HG03097 (cell line): ENCODE results near the gene CCDC80.
"Not testable (repeated sequence)": the region's sequence is repeated elsewhere in the genome, so short reads cannot be mapped to it uniquely, and the experiment has no call there.

ENCODE experiments used
- ATAC-seq: cut with Tn5 transposase; IDR thresholded peaks from one replicate; pipeline ENCODE4 v1.9.1; 2021; ENCODE audit not compliant: unreplicated experiment, low FRiP score

Gene CCDC80

DNA sequence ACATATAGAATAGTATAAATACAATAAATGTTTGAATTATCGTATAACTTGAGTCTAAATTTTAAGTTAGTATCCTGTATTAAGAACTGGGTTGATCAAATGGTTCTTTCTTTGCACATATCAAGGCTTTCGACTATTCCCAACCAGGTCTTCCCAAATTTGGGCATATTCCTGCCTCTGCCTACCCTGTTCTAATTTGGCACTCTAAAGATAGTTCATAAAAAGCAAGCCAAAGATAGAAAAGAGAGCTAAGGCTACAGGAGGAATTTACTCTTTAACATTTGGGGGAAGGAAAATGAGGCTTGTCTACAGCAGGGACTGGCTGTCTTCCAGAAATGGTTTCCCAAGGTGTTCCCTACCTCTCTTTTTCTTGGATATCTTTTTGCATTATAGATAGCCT, 43.0 kb downstream of the CCDC80 start:
- ATAC-seq = no peak

DNA sequence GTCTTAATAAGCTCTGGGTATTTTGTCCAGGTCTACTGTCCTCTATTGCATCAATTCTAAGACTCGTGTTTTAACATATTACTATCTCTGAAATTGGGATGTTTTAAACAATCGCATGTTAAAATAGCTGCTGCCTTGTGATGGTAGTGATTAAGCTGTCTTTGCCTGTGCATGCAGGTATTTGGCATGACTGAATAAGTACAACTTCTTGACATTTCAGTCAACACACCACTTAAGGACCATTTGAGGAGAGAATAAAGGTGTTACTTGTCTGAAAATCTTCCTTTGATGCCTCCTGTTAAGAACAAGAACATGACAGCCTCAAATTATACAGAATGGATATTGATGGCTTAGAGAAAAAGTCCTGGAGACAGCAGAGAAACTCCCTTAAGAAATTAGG, 46.1 kb downstream of the CCDC80 start:
- no peak for ATAC-seq

DNA sequence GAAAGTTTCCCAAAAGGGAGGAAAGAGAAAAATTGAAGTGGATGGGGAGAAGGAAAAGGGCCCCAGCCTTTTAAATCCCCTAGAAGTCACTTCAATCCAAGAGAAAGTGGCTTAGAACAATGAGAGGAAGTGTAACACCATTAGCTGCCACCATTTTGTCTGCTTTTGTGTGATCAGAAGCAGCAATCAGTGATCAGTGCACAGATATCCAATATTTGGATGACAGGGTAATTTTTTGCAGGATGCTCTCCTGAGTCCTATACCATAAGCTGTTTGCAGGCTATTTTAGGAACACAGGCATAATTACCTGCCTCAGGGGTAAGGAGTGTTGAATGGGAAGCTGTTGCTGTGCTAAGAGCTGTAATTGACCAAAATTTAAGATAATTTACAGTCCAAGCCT, 47.7 kb downstream of the CCDC80 start:
- ATAC-seq = no peak

DNA sequence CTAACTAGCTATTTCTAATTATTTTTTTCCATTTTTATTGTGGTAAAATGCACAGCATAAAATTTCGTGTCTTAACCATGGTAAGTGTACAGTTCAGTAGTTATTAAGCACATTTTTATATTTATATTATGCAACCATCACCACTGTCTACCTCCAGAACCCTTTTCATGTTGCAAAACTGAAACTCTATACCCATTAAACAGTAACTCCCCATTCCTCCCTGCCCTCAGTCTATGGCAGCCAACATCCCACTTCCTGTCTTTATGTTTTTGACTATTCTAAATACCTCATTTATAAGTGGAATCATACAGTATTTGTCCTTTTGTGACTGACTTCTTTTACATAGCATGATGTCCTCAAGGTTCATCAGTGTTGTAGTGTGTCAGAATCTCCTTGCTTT, 53.6 kb downstream of the CCDC80 start:
- ATAC-seq = no peak

DNA sequence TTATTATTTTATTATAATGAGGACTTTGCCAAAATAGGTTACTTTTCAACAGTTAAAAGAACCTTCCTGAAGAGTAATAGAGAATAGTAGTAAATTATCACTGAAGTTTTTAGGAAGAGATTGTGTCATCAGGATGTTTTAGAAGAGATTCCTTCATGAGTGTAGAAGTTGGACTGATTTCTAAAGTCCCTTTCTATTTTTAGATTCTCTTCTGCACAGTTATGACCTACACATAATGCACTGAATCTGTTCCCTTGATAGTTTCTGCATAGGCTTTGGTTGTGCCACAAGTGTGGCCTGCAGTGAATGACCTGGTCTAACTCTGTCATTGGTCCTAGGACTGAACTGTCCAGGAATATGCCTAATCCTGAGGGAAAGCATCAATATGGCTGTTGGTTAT, 55.2 kb downstream of the CCDC80 start:
- ATAC-seq = no peak

DNA sequence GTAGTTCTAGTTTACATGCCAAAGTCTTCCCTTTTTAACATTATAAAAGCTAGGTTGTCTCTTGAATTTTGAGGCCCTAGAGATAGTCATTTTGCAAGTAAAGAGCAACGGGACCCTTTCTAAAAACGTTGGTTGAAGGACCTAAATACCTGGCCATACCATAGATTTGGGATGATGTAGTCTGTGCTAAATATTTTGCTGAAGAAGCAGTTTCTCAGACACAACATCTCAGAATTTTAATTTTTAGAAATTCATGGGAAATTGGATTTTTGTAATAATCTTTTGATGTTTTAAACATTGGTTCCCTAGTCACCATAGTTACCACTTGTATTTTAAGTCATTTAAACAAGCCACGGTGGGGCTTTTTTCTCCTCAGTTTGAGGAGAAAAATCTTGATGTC, 57.8 kb downstream of the CCDC80 start:
- no peak for ATAC-seq

DNA sequence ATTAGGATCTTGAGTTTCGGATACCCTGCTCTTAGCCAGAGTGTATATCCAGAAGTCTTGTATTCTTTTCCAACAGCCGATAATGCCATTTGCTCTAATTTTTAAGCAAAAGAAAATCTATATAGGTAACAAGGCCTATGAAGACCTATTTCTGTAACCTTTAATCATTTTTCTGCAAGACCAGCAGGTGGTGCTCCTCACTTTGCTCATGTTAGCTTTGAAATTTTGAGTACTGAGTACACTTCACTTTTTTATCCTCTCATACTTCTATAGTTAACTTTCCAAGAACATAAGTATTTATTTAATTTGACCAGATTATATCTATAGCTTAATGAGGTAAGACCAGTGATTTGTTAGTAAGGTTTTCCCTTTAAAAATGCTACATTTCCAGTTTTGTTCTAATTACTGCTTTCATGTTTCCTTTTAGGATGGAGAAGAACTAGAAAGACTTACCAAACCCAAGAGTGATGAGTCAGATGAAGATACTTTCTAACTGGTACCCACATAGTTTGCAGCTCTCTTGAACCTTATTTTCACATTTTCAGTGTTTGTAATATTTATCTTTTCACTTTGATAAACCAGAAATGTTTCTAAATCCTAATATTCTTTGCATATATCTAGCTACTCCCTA, 58.6 kb downstream of the CCDC80 start:
- no peak for ATAC-seq

DNA sequence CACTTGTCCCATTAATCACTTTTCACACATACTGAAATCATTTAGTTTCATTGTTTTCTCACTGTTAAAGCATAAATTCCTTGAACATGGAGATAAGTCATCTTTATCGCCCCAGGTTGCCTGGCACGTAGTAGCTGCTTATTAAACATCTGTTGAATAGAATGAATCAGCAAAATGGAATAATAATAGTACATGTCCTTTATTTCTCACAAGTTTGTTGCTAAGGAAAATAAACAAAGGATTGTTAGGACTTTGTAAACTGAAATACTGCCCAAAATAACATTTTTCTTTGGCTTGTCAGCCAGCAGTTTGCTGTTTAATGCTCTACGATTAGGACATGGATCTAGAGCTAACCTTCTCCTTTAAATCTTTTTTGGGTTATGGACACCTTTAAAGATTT, 61.2 kb downstream of the CCDC80 start:
- ATAC-seq = no peak

DNA sequence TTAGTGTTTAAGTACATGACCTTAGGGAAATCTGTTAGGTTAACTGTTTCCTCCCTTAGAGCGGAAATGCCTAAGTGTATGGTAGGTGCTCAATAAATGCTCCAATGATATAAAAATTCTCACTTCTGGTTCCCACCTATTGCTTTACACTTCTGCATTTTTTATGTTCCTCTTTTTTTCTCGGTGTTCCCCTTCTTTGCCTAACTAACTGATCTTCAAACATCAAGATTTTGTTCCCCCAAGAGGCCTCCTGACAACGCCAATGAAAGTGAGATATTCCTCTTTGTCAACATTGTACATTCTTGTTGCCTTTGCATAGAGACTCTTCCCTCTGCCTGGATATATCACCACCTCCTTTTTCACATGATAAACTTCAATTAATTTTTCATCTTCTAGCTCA, 61.7 kb downstream of the CCDC80 start:
- no peak for ATAC-seq

DNA sequence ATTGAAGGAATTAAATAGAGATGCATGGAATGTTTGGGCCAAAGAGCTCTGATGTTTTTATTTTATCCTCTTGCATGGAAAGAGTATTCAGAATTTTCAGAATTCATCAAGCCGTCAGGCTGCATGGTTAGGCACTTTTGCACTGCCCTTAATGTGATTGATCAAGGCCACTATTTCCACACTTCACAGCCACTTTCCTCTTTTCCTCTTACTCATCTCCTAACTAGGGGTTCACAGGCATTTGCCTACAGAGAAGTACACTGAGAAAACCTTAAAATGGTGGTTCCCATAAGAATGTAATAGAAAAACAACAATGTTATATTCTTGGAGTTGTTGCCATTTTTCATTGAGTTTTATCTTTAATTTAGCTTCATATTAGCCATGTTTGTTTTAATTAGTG, 68.2 kb downstream of the CCDC80 start:
- ATAC-seq = no peak

DNA sequence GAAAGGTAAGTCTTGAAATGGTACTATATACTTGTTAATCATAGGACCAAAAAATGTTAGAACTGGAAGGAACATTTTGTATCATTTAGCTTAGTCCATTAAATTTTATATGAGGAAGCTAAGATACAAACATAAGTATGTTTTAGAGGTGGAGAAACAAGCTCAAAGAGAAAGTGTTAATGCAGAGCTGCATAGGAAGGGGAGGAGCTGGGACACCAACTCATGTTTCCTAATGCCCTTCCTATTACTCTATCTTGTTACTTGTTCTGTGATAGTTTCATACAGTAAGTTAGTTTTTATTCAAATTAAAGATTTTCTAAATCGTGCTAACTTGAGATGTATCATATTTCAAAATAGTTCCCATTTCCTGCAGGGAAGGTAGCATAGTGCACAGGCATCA, 71.7 kb downstream of the CCDC80 start:
- no peak for ATAC-seq

DNA sequence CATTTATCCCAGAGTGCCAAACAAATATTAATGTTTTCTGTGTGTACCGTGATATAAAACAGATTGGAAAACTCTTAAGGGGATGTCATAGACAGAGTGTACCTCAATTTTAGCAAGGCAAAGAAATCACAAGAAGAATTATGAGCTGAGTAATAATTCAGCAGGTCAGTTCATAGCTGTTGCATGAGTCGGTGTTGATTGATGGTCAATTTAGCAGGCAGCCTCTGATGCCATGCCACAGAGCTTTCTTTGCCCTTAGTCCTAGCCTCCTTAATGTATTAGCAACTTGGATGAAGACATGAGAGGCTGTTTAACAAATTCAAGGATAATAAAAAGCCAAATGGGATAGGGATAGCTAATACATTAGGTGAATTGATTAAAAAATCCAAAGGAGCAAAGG, 72.3 kb downstream of the CCDC80 start:
- no peak for ATAC-seq

DNA sequence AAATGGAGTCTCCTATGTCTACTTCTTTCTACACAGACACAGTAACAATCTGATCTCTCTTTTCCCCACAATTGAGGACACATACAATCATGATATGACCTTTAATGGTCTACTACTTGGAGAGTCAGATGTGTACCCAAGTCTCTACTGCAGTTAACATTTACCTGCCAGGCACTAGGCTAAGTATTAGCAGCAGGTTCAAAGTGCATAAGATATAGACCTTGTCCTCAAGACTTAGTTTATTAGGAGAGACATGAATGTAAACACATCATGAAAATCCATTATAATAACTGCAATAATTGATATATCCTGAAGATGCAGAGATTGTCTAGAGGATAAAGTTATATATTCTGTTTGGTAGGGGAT, 76.0 kb downstream of the CCDC80 start:
- ATAC-seq = no peak

DNA sequence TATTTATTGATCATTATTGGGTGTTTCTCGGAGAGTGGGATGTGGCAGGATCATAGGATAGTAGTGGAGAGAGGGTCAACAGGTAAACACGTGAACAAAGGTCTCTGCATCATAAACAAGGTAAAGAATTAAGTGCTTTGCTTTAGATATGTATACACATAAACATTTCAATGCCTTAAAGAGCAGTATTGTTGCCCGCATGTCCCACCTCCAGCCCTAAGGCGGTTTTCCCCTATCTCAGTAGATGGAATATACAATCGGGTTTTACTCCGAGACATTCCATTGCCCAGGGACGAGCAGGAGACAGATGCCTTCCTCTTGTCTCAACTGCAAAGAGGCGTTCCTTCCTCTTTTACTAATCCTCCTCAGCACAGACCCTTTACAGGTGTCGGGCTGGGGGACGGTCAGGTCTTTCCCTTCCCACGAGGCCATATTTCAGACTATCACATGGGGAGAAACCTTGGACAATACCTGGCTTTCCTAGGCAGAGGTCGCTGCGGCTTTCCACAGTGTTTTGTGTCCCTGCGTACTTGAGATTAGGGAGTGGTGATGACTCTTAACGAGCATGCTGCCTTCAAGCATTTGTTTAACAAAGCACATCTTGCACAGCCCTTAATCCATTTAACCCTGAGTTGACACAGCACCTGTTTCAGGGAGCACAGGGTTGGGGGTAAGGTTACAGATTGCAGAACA, 76.5 kb downstream of the CCDC80 start:
- ATAC-seq = not testable (repeated sequence)

DNA sequence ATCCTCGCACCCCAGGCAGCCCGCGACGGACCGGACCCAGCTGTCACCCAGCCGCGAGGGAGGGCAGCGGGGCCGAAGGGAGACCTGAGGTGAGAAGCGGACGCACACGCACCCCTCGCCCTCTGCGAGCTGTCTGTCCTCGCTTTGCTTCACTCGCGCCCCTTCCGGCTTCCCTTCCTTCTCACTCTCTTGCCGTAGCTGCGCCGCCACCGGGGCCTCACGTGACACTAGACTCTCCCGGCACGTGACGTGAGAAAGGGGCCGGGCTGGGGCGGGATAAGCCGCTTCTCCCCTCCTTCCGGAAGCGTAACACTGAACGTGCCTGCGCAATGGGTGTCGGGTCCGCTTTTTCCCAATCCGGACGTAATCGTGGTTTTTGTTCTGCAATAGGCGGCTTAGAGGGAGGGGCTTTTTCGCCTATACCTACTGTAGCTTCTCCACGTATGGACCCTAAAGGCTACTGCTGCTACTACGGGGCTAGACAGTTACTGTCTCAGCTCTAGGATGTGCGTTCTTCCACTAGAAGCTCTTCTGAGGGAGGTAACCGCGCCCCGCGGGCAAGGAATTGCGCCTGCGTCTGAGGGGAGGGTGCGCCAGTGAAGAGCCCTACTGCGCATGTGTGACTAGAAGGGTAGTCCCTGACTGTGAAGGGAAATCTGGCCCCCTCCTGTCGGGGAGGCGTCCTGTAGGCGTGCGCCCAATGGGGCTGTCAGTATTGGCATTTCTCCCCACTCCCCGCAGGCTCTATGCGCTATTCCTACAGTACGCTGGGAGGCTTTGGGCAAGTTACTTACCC, 79.0 kb downstream of the CCDC80 start, which contains the start of the genes ATG3 and SLC35A5:
Gene ATG3, minus strand, starts transcription at position 229 of the 796 bp plus-strand sequence. CDS start 434 bp downstream, outside the sequence.
Gene SLC35A5, plus strand, starts transcription at position 312 of the 796 bp plus-strand sequence. CDS start 1,359 bp downstream, outside the sequence.
- peak; percentile 85 for ATAC-seq

DNA sequence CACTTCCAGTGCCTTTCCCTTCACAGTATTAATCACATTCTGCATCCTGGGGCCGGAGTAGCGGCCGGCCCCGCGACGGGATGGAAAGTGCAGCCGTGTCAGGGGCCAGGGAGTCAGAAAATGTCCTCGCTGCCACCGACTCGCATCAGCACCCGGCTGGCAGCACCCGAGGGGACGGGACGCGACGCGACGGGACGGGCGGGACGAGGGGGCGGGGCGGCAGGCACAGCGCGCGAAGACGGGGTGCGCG, 79.5 kb downstream of the CCDC80 start:
- ATAC-seq = no peak

DNA sequence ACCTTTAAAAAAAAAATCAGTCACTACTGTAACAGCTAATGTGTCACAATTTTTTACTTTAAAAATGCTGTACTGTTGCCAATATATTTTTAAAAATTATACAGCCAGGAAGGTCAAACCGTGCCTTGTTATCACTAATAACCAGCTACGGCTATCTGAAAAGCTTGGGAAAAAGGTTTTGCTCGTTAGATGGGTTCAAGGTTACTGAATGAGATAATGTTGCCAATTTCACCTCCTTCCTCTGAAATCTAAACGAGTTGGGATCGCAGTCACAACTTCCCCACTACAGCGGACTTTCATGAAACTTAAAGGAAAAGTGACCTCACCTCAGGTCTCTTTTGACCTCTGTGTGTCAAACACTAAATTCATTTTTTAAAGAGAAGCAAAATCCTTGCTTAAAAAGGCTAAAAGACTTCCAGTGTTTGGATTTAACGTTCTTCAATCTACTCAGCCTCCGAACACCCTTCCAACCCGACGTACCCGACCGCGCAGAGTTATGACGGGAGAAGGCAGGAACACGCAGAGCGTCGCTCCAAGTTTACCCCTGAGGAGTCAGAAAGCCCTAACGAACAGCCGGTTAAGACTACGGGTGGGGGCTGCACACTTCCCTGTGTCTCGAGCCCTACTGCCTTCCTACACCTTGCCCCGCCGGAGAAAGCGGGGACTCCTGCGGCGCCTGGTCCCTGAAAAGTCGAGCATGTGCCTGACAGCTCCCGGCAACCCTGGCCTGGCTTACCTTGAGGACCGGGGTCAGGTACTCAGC, 80.0 kb downstream of the CCDC80 start:
- peak; percentile 22 for ATAC-seq

DNA sequence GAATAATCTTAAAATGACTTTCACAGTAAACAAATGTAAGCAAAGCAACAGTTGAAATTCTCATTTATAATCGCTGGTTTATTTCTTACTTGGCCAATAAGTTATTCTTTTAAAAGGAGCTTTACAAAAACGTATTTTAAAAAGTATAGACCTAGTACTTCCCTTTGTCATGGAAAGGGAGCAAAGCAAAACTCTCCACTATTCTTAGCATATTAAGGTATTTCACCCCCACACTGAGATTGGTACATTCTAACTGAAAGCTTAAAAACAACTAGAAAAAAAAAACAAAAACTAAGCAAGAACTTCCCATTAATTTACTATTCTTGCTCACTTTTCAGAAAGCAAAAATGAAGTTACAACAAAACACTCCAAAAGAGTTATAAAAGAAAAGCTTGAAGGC, 80.6 kb downstream of the CCDC80 start:
- no peak for ATAC-seq

DNA sequence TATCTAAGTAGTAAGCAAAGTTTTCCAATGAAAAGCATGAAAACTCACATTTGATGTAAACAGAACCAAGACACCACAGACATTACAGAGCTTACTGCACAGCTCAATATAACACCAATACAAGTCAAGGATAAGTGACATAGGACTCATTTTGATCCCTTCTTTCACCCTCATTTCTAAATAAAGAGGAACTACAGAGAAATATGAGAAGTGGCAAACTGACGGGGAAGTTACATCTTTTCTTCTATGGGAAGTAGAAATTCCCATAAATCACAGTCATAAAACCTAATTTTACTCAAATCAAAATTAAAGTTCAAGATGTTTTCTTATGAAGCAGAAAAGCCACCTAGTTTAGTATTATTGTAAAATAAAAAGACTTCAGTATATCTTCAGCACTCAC, 83.0 kb downstream of the CCDC80 start:
- no peak for ATAC-seq

DNA sequence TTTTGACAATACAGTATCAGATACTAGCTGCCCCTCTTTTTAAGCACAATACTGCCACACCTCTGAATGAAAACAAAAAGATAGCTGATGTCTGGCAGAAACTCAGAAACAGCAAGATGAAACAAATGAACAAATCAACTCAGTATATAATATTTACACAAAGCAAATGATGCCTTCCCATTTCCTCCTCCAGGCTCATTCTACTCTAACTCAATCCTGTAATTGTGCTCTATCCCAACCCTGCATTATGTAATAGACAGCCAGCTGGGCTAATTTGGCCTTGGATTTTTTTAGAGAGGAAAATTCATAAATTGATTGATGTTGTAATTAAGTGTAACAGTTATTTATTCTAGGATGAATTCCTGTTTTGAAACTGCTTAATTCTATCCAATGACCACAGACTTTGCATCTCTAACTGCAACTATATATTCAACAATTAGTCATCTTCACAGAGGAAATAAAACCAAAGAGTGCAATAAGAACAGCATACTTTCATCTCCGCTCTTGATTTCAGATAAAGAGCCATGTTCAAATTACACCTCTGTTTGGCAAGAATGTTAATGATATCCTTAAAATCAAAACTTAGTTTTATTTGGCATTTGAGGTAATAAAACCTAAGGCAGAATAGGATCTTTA, 85.3 kb downstream of the CCDC80 start:
- no peak for ATAC-seq

DNA sequence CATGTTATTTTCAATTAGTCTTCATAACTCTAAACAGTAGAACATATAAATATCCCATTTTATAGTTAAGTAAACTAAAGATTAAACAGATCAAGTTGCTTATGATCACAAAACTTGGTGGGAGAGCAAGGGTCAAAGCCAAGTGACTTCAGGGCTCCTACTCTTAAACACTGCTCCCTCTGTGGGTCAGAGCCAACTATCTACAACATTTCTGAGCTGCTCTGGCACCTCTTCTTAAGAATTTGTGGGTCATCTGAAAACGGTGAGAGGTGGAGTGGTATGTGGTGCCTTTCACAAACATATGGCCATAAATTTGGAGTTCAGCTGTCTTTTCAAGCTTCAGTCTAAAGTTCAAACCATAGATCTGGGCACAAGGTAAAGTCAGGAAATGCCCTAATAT, 90.1 kb downstream of the CCDC80 start:
- ATAC-seq = no peak
